GM21576 (cell line): Measurements from ENCODE around the gene ARHGEF35.
"Not testable (repeated sequence)": the region's sequence is repeated elsewhere in the genome, so short reads cannot be mapped to it uniquely, and the experiment has no call there.

Experiments used
- ATAC-seq: cut with Tn5 transposase; IDR thresholded peaks from one replicate; pipeline ENCODE4 v1.9.1; 2021; ENCODE audit warnings: mild to moderate bottlenecking, moderate library complexity; ENCODE audit not compliant: unreplicated experiment

The ARHGEF35 gene

DNA sequence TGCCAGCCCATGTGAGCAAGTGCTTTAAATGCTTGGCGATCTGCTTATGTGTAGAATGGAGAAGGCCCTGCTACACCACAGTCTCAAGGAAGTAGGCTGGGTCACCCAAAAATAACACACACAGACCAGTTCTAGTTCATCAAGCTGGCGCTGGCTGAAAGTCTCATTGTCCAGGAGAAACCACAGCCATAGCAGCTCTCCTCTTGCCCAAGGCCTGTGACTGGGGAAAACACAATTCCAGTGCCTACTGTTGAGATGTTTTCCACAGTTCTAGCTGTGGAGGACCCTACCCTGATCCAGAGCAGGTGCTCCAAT lies 16.5 kb downstream of the ARHGEF35 start:
- ATAC-seq = not testable (repeated sequence)

DNA sequence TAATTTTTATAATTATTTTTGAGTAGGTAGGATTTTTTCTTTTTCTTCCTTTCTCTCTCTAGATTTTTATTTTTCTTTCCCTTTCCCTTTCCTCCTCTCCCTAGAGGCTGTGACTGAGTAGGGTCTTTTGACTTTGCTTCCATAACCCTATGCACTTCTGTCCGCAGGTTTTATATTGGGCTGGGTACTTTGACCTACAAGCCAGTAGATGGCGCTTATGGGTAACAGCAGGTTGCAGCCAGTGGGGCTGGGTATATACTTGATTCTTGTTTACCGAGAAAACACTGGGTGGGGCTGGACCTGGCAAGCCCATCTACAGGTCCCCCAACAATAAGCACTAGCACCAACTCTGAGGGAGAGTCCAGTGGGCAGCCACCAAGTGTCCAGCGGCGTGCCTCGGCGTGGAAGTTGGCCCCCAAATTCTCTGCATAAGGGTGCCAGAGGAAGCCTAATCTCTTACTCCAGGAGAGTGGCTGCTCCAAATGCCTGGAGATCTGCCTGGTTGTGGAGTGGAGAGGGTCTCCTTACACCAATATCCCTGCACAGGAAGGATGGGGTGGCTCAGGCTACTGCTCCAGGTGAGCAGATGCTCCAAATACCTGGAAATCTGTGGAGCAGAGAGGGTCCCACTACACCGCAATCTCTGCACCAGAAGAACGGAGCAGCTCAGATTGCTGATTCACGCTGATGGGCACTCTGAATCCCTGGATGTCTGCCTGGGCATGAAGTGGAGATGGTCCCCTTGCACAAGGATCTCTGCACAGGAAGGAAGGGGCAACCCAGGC lies 17.1 kb downstream of the ARHGEF35 start:
- peak; percentile 97 for ATAC-seq

DNA sequence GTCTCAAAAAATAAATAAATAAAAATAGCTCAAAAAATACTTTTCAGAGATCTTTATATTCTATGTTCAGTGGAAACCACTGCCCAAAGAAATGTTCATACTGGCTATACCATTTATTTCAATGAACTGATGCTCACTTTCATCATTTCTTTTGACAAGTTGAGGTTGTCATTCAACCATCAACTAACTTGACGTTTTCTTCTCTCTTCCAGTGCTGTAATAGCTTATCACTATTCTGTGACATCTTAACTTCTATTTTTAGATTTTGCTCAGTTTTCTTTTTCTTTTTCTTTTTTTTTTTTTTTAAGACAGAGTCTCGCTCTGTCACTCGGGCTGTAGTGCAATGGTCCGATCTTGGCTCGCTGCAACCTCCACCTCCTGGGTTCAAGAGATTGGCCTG lies 21.0 kb downstream of the ARHGEF35 start:
- no peak for ATAC-seq

DNA sequence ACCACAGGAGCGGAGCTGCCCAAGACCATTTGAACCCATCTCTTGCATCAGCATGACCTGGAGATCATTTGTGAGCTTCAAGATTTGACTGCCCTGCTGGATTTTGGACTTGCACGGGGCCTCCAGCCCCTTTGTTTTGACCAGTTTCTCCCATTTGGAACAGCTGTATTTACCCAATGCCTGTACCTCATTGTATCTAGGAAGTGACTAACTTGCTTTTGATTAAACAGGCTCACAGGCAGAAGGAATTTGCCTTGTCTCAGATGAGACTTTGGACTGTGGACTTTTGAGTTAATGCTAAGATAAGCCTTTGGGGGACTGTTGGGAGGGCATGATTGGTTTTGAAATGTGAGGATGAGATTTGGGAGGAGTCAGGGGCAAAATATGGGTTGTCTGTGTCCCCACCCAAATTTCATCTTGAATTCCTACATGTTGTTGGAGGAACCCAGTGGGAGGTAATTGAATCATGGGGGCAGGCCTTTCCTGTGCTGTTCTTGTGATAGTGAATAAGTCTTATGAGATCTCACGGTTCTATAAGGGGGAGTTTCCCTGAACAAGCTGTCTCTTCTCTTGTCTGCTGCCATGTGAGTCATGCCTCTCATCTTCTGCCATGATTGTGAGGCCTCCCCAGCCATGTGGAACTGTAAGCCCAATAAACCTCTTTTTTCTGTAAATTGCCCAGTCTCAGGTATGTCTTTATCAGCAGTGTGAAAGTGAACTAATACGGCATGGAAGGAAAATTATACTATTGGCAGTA lies 23.9 kb downstream of the ARHGEF35 start:
- not testable (repeated sequence) for ATAC-seq

DNA sequence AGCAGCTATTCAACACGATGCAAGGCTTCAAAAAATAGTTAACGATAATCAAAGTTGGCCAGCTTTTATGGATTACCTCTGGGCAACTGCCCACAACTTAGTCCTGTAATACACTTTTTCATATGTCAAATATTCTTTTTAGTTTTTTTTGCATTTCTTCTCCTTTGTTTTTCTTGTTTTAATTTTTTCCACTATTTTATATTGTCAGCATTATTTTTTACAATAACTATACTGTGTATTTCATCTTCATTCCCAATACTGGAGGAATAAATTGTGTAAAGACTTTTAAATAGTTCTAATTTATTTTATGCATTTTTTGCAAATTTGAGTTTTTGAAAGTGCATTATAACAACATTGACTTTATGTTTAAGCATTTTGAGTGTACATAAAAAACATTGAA lies 30.8 kb downstream of the ARHGEF35 start:
- ATAC-seq = no peak

DNA sequence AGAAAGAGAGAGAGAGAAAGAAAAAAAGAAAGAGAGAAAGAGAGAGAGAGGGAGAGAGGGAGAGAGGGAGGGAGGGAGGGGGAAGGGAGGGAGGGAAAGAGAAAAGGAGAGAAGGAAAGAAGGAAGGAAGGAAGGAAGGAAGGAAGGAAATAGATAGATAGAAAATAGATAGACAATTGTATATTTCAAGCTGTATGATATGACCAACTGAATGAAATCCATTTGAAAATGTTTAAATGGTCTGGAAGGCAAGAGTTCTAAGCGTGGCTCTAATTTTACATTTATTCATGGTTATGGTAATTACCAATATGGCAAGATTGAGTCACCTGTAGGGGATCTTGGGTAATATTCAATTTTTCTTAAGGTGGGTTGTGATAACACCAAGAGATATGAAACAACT lies 36.8 kb downstream of the ARHGEF35 start:
- no peak for ATAC-seq

DNA sequence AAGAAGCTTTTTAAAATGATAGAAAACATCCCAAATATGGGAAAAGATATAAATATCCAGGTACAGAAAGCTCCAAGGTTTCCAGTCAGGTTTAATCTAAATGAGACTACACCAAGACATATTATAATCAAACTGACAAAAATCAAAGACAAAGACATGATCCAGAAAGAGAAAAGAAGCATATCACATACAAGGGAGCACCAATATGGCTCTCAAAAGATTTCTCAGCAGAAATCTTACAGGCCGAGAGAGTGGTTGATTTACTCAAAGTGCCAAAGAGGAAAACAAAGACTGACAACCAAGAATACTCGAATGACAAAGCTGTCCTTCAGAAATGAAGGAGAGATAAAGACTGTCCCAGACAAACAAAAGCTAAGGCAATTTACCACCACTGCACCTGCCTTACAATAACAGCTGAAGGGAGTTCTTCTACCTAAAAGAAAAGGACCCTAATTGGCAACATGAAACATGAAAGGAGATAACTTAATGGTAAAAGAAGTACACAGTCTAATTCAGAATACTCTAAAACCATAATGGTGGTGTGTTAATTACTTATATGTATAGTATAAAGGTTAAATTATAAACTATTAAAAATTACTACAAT lies 47.3 kb downstream of the ARHGEF35 start:
- ATAC-seq = no peak

DNA sequence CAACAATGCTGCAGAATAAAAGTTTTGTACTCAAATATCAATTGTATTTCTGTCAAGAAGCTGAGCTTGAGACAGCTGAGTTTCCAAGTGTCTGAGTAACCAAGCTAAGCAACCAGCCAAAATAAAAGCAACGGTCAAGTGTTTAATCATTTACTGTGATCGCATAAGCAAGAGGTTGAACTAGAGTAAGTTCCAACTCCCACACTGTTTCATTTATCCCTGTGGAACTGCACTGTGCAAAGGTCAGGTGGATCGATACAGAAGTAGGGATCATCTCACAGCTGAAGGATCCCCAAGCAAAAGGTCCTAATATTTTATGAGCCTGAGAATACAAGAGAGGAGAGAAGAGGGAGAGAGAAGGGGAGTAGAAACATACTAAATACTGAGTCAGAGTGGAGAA lies 51.2 kb downstream of the ARHGEF35 start:
- ATAC-seq = no peak

DNA sequence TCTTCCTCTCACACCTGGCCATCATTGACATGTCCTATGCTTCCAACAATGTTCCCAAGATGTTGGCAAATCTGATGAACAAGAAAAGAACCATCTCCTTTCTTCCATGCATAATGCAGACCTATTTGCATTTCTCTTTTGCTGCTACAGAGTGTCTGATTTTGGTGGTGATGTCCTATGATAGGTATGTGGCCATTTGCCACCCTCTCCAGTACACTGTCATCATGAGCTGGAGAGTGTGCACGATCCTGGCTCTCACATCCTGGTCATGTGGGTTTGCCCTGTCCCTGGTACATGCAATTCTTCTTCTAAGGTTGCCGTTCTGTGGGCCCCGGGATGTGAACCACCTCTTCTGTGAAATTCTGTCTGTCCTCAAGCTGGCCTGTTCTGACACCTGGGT lies 53.4 kb downstream of the ARHGEF35 start:
- no peak for ATAC-seq

DNA sequence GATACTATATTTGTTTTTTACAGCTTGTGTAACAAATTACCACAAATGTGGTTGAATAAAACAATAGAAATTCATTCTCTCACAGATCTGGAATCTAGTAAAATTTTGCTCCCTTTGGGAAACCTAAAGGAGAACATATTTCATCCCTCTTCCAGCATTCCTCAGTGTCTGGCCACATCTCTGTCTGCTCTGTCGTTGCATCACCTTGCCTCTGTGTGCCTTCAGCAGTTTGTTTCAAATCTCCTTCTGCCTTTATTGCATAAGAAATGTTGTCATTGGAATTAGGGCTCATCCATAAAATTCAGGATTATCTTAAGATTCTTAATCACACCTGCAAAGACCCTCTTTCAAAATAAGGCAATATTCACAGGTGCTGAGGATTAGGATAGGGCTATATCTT lies 58.1 kb downstream of the ARHGEF35 start:
- no peak for ATAC-seq
